ENCODE measurements around the gene CCNQ. TPM values are rescaled to one million over a fixed set of nuclear protein-coding genes. Genes with fewer than 3 reads are reported as not detected.
A peak's percentile ranks its signal among the peaks of the same experiment; 100 is the strongest.

The CCNQ gene
- total and polyA plus RNA-seq, 2 of the 8 experiments (the other 6 are each of a cell fraction or from before 2014, with no cell fraction given) = 16.6 to 32.1 TPM

GRCh38 chrX:153643431-153644351, 44.8 kb upstream of the CCNQ start (continued):
- TF ChIP-seq HDAC6 (IDR thresholded peaks at IDR 0.05; ENCODE audit: low read depth, low read length) (no peak), POU5F1 (IDR thresholded peaks at IDR 0.05; ENCODE audit: low read depth, low read length) (no peak), BACH1 (IDR thresholded peaks at IDR 0.05; ENCODE audit: low read length) (no peak), RNF2 (IDR thresholded peaks at IDR 0.05; ENCODE audit: borderline replicate concordance, low read depth, low read length, missing control alignments, poor library complexity, severe bottlenecking) (no peak), RAD21 (IDR thresholded peaks at IDR 0.05 in 1 of 2, conservative IDR thresholded peaks at IDR 0.05 in 1 of 2; ENCODE audit: low read depth in 2 of 2, low read length in 2 of 2) (no peak), SIRT6 (IDR thresholded peaks at IDR 0.05; ENCODE audit: low read length) (no peak), MAX (IDR thresholded peaks at IDR 0.05) (0 out of 2 replicates have a peak, but pooled peaks have one; percentile 6), TAF1 (IDR thresholded peaks at IDR 0.05; ENCODE audit: low read depth, low read length) (no peak)

Data from H1 (cell line).